Kidney (tissue), 14 donors: ENCODE measurements around the gene OSBPL2. TPM values are rescaled to one million over a fixed set of nuclear protein-coding genes. Genes with fewer than 3 reads are reported as not detected.

Experiments
- DNase-seq, 5 donors: peaks; one replicate each; pipeline ENCODE4 v3.0.0-alpha.2; 2013 to 2020
- FAIRE-seq: peaks from 2 replicates; lab custom pipeline; 2012; peaks lifted over from hg19 to GRCh38; lab: Jason Lieb, UNC
- H3K27ac ChIP-seq, 2 donors: one replicate each; pipeline ENCODE4 v1.7.0; 2013; ENCODE audit warnings: low read depth in 2 of 2, low read length in 2 of 2, inconsistent platforms in 1 of 2
- H3K27me3 ChIP-seq: one replicate; pipeline ENCODE4 v1.7.1; 2013; ENCODE audit warnings: low read length, inconsistent platforms; ENCODE audit not compliant: control insufficient read depth, insufficient read depth
- H3K36me3 ChIP-seq, 3 donors: one replicate each; pipeline versions ENCODE4 v1.7.0 to v1.7.1; 2013; ENCODE audit warnings: low read length in 3 of 3, control low read depth in 1 of 3, inconsistent platforms in 1 of 3; ENCODE audit not compliant: insufficient read depth in 3 of 3, control insufficient read depth in 2 of 3
- H3K4me1 ChIP-seq, 3 donors: one replicate each; pipeline versions ENCODE4 v1.7.0 to v1.7.1; 2013; ENCODE audit warnings: low read length in 3 of 3, inconsistent platforms in 1 of 3, low read depth in 1 of 3; ENCODE audit not compliant: control insufficient read depth in 2 of 3, insufficient read depth in 2 of 3
- H3K4me3 ChIP-seq, 3 donors: one replicate each; pipeline versions ENCODE4 v1.7.0 to v1.8.1; 2013; ENCODE audit warnings: low read length in 3 of 3, control low read depth in 1 of 3, inconsistent platforms in 1 of 3
- H3K9ac ChIP-seq, 3 donors: one replicate each; pipeline versions ENCODE4 v1.7.0 to v1.7.1; 2013; ENCODE audit warnings: low read length in 3 of 3, control low read depth in 1 of 3, inconsistent platforms in 1 of 3
- H3K9me3 ChIP-seq, 3 donors: one replicate each; pipeline versions ENCODE4 v1.7.0 to v1.7.1; 2013; ENCODE audit warnings: low read length in 3 of 3, control low read depth in 1 of 3, inconsistent platforms in 1 of 3; ENCODE audit not compliant: control insufficient read depth in 2 of 3, insufficient read depth in 1 of 3
- CTCF ChIP-seq: IDR thresholded peaks from 3 replicates; pipeline ENCODE4 v1.5.1; 2012; ENCODE audit warnings: mild to moderate bottlenecking, moderate library complexity, borderline replicate concordance; ENCODE audit not compliant: insufficient read depth; ENCODE audit errors: extremely low read depth
- intact Hi-C: fragments of 100-400 bp; cut with DNase I; formaldehyde crosslinking; loops from one replicate; pipeline ENCODE4 v1.11.1; 2022
- polyA plus RNA-seq: library from polyadenylated mRNA; stranded (reverse); fragments of 350-450 nt; fragmentation: Illumina TruSeq; extraction: RNeasy Lipid Tissue Mini Kit (QIAGEN cat#74804); gene quantifications from one replicate; pipeline ENCODE4 v1.2.3, GENCODE V29; 2014; ENCODE audit warnings: low read depth, low replicate concordance; ENCODE audit not compliant: insufficient read depth
- total RNA-seq: library from RNA; stranded (reverse); fragmentation: NEBNext Ultra II Directional; extraction: Animal tissue kit (Norgen Biotek cat#: 25700); gene quantifications from one replicate; pipeline ENCODE4 v1.2.1, GENCODE V29; 2021
- donor health status: control.
- donor health status: control.
- donor health status: control.
- donor health status: control.
- donor health status: control.
- donor health status: DM: yes; HTN: yes; CAD: no.
- donor health status: Normal renal cell carcinoma (clear cell type).

OSBPL2 gene
- total and polyA plus RNA-seq, 2 donors from 2014 or later = 20.4 to 57.1 TPM

- peaks cover 0 to 28% (median 21%) of the 10 kb centered on the region in 3 donors for H3K4me1 ChIP-seq
- H3K27me3 ChIP-seq = no peaks in the 10 kb centered on the region
- no peak overlapping the region for H3K9ac ChIP-seq
- FAIRE-seq (no peak), DNase-seq (no peak)
- intact Hi-C loops = no loop called here
- no peak for TF ChIP-seq CTCF
- H3K27ac ChIP-seq = no peak overlapping the region
- H3K4me3 ChIP-seq = no peak overlapping the region
- no peaks in the 10 kb centered on the region for H3K9me3 ChIP-seq
- H3K36me3 ChIP-seq = peaks cover 0 to 38% (median 9%) of the 10 kb centered on the region in 3 donors
Measured at GRCh38 chr20:62305149-62305764, 66.9 kb downstream of the OSBPL2 start.

- FAIRE-seq = no peak
- H3K27me3 ChIP-seq = no peaks in the 10 kb centered on the region
- H3K4me3 ChIP-seq = no peak overlapping the region
- DNase-seq = no peak
- intact Hi-C loops = no loop called here
- H3K36me3 ChIP-seq = peaks cover 0 to 38% (median 9%) of the 10 kb centered on the region in 3 donors
- H3K4me1 ChIP-seq = peaks cover 0 to 28% (median 21%) of the 10 kb centered on the region in 3 donors
- no peak overlapping the region for H3K9ac ChIP-seq
- no peak overlapping the region for H3K27ac ChIP-seq
- no peak for TF ChIP-seq CTCF
- H3K9me3 ChIP-seq = no peaks in the 10 kb centered on the region
Measured at GRCh38 chr20:62305765-62306413, 67.6 kb downstream of the OSBPL2 start.

GRCh38 chr20:62306414-62307187 is 68.3 kb downstream of the OSBPL2 start:
- Histone ChIP-seq H3K27ac (no peak overlapping the region), H3K4me3 (no peak overlapping the region), H3K27me3 (no peaks in the 10 kb centered on the region), H3K36me3 (peaks cover 0 to 41% (median 12%) of the 10 kb centered on the region in 3 donors), H3K9ac (no peak overlapping the region), H3K9me3 (no peaks in the 10 kb centered on the region), H3K4me1 (peaks cover 0 to 28% (median 21%) of the 10 kb centered on the region in 3 donors)
- DNase-seq (no peak), FAIRE-seq (no peak)
- intact Hi-C loops = no loop called here
- no peak for TF ChIP-seq CTCF
